Esophagus muscularis mucosa (tissue), 4 donors: ENCODE measurements around the gene CEP350.

Experiments
- EP300 ChIP-seq: sonication (generic); formaldehyde crosslinking; IDR thresholded peaks from one replicate; pipeline ENCODE4 v1.6.1; 2017; ENCODE audit warnings: antibody characterized with exemption
- POLR2A ChIP-seq: fragments of 450-650 bp; IDR thresholded peaks from one replicate; pipeline ENCODE4 v1.6.1; 2017; ENCODE audit warnings: antibody characterized with exemption, moderate library complexity, mild to moderate bottlenecking, low read depth
- POLR2AphosphoS5 ChIP-seq, 2 donors: sonication (generic); formaldehyde crosslinking; IDR thresholded peaks; one replicate each; pipeline ENCODE4 v1.6.1; 2017; ENCODE audit warnings: antibody characterized with exemption in 2 of 2
- TF ChIP-seq, protein P1 (sequence below), 3 experiments: fragments of 200-600 bp in 2 of 3; fragments of 450-650 bp in 1 of 3; sonication (generic) in 2 of 3; IDR thresholded peaks; one replicate each; pipeline ENCODE4 v1.5.1; 2017 to 2019; ENCODE audit warnings: antibody characterized with exemption in 3 of 3, mild to moderate bottlenecking in 2 of 3, moderate library complexity in 1 of 3

DNA sequence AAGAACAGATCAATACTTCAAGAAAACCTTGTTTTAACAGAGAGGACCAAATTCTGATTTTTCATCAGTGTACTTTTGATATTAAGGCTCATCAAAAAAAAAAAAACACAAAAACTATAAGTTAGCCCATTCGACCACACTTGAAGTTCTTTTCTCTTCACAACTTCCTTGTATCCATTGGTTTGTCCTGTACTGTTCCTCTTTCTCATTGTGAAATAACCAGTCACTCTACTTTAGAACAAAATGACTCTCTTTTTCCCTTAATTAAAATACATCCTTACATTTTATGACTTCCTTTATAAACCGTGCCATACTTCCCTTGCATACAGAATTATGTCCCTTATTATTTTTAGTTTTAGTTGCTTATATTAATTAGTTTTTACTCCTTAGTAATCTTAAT lies 208.4 kb downstream of the CEP350 start:
- TF ChIP-seq, protein P1, sequence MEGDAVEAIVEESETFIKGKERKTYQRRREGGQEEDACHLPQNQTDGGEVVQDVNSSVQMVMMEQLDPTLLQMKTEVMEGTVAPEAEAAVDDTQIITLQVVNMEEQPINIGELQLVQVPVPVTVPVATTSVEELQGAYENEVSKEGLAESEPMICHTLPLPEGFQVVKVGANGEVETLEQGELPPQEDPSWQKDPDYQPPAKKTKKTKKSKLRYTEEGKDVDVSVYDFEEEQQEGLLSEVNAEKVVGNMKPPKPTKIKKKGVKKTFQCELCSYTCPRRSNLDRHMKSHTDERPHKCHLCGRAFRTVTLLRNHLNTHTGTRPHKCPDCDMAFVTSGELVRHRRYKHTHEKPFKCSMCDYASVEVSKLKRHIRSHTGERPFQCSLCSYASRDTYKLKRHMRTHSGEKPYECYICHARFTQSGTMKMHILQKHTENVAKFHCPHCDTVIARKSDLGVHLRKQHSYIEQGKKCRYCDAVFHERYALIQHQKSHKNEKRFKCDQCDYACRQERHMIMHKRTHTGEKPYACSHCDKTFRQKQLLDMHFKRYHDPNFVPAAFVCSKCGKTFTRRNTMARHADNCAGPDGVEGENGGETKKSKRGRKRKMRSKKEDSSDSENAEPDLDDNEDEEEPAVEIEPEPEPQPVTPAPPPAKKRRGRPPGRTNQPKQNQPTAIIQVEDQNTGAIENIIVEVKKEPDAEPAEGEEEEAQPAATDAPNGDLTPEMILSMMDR (IDR thresholded peaks at IDR 0.05), result no peak
- TF ChIP-seq POLR2AphosphoS5 (IDR thresholded peaks at IDR 0.05) (no peak), POLR2A (no peak), EP300 (no peak)
